Measurements from ENCODE around the gene TOM1L2. TPM values are rescaled to one million over a fixed set of nuclear protein-coding genes. Genes with fewer than 3 reads are reported as not detected.
A peak's percentile ranks its signal among the peaks of the same experiment; 100 is the strongest.

Gene TOM1L2
- total RNA-seq, 1 donor from 2014 or later = 119 TPM

DNA sequence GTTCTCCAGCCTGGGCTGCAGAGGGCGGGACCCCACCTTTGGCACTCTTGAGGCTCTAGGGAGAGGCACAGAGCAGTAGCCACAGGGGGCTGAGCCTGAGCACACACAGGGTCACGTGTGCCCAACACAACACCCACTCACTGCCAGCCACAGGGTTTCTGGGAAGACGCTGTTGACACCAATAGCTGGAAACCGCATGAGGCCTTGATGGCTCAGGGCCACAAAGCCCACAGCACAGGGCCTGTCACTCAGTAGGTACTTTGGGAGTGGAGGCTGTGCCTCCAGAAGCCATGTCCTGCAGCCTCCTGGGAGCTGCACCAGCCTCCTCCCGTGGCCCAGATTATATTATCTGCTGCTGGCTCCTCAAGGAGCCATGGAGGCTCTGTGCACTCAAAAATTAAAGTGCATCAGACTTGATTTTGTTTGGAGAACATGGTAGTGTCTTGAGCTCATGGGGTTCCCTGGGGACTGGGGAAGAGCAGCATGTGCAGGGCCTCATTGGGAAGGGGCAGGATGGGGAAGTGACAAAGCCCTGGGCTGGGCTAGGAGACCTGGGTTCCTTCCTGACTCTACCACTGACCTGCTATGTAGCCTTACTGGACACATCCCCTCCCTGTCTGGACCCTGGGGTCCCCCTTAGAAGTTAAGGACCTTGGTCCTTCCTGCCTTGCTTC is 122.9 kb downstream of the TOM1L2 start:
- peak; percentile 69 for DNase-seq (ENCODE audit: low spot score)

DNA sequence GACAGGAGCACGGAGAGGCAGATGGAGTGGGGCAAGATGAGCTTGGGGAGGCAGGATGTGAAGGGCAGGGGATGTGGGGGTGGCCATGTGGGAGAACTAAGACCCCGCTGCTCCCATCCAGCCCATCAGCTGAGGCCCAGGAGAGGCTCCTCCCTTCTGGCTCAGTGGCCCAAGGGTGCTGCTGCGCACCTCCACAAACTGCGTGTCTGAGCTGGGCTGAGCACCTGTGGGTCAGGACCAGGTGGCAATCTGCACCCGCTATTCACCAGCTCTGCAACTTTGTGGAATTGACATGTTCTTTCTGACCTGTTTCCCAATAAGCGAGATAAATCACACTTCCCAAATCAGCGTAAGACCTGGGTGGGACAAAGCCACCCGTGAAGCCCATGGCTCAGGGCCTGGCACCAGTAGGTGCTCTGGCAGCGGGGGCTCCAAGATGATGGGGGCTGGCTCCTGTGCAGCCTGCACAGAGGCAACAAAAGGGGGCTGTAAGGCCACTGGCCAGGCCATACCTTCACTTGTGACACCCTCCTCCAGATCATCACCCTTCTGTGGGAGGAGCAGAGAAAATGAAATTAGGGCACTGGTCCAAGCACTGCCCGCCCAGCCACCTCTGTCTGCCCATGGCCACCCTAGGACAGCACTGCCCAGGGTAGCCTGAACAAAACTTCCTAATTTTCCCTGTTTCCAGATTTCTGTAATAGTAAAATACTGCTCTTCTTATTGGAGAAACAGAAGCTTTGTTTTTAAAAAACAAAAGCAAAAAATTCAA is 123.7 kb downstream of the TOM1L2 start:
- no peak for DNase-seq (ENCODE audit: low spot score)

DNA sequence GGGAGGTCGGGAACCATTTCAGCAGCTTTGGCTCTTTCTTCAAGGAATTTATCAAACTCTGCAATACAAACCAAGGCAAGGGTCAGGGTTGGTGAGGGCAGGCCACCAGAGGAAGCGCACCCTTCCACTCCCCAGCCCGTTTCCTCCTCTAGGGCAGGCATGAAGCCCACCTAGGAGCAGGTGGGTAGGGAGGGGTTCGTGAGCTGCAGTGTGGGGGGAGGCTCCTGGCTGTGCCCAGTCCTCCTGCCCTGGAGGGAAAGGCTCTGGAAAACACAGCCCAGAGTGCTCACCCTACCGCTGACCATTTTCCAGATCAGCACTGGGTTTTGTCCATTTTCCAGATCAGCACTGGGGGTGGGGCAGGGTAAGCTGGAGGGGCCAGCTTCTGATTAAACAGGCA is 124.5 kb downstream of the TOM1L2 start:
- DNase-seq (ENCODE audit: low spot score) = no peak

DNA sequence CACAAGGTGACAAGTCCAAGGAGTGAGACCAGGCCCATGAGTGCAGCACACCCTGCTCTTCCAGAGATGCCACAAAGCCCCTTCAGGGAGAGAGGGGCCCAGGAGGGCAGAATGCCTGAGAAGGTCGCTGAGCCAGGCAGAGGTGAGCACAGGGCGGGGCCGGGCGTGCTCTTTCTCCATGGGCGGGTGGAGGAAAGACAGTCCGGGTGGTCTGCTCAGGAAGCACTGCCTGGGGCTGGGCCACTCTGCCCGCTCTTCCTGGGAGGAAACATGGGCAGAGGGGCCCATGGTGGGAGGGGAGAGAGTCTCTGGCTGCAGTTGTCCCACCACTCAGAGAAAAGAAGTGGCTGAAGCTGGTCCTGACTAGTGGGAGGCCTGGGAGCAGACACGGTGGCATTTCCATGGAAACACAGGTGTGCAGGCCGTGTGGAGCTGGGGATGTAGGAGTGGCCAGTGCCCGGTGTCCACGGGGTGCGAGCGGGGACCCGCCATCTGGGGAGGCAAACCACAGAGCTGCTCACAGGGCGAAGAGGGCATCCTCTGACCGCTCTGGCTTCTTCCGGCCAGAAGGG is 125.0 kb downstream of the TOM1L2 start:
- DNase-seq (ENCODE audit: low spot score) = no peak

DNA sequence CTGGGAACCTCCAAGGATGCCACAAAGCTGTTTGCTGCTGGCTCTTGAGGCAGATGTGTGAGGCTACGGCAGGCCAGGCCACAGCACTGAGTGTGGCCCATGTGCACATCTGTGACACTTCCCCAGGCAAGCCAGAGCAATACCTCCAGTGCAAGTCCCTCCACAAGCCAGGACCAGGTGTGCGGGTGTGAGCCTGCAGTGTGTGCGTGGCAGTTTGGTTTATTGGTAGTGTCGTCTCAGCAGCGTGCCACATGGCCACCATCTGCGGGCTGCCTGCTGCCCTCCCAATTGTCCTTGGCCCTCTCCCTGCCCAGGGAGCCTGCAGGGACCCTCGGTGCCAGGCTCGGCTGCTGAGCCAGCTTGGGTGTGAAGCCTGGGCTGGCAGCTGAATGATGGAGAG is 125.6 kb downstream of the TOM1L2 start:
- DNase-seq (ENCODE audit: low spot score) = no peak

DNA sequence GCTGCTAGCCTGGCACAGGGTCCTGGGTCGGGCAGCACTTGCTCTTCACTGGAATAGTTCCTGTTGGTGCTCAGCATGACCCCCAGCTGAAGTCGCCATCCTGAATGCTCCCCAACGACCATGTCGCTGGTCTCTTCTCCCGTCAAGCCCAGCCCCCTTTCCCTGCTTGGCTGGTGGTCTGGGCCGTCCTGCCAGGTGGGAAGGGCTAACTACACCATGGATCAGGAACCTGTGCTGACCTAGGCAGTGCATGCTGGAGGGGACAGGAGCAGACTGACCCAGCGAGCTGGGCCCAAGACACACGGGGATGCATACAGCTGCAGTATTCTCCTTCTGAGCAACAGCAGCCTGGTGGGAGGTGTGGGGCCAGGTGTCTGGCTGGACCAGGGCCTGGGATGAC is 126.2 kb downstream of the TOM1L2 start:
- no peak for DNase-seq (ENCODE audit: low spot score)

DNA sequence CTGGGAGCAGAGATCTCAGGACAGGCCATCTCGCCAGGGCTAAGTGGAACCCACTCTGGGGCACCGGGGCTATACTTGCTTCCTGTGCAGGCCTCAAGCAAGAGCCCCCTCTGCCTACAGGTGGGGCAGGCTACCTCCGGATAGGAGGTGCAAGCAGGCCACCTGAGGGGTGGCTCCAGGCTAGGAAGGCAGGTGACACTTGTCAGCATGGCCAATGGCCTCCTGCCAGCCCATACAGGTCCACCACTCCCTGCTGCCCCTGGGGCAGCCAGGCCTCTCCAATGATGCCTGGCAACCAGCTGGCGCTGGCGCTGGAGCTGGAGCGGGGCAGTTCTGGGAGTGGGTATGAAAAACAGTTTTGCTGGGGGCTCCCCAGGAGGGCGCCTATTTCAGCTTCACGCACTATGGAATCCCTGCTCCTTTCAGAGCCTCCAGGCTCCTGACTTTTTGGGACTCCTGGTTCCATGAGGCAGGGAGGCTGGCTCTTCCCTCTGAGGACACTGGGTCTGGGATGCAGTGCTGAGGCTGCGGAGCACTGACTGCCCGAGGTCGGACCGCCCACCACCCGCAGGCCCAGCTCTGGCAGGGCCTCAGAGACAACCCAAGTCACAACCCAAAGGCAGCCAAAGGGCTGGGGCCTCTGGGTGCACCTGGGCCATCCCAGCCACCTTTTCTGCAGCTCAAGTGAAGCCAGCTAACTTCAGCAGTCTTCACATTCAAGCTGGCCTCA is 127.0 kb downstream of the TOM1L2 start:
- DNase-seq (ENCODE audit: low spot score) = no peak

DNA sequence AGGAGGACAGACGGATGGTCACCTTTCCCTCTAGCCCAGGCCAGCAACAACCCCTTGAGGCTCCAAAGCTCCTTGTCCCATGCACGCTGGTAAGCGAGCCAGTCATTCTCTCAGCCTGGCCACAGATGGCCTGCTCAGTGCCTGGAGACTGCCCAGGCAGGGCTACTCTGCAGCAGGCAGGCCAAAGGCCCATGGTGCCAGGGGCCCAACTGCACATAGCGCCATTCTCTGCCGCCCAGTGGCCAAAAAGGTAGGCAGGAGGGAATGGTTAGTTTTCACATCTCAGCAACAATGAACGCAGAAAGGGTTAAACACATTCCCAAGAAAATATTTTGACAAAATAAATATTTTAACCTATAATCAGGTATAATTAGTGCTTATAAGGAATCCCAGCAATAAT is 127.7 kb downstream of the TOM1L2 start:
- DNase-seq (ENCODE audit: low spot score) = no peak

DNA sequence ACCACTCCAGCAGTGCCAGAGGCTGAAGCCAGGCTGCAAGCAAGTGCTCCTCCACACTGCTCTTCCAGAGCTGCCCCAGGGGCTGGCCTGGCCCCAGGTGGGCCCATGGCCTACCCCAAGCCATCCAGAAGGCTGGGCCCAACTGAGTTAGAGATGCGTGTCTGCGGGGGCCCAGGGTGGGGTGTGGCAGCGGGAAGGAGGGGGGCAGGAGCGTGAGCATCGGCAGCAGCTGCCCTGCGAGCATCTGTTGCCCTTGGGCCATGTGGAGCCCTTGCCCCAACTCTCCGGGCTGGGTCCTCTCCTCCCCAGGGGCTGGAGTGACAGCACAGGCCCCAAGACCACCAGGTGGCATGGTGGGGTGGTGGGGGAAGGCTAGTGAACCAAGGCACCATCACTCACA is 128.1 kb downstream of the TOM1L2 start:
- no peak for DNase-seq (ENCODE audit: low spot score)

DNA sequence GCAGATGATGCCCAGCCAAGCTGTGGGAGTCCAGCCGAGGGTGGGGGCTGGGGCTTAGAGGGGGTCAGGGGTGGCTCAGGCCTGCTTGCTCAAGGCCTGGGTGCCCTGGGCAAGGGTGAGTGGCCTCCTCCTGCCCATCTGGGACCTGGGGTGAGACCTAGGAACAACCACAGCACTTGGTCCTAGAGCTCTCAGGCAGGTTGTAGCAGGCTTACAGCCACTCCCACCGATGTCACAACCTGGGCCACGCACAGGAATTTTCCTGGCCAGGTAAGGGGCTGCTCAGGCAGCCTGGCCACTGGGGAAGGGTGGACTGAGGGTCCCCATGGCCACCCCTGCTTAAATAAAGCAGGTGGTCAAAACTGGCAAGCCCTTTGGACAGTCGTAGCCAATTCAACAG is 129.1 kb downstream of the TOM1L2 start:
- DNase-seq (ENCODE audit: low spot score) = no peak

DNA sequence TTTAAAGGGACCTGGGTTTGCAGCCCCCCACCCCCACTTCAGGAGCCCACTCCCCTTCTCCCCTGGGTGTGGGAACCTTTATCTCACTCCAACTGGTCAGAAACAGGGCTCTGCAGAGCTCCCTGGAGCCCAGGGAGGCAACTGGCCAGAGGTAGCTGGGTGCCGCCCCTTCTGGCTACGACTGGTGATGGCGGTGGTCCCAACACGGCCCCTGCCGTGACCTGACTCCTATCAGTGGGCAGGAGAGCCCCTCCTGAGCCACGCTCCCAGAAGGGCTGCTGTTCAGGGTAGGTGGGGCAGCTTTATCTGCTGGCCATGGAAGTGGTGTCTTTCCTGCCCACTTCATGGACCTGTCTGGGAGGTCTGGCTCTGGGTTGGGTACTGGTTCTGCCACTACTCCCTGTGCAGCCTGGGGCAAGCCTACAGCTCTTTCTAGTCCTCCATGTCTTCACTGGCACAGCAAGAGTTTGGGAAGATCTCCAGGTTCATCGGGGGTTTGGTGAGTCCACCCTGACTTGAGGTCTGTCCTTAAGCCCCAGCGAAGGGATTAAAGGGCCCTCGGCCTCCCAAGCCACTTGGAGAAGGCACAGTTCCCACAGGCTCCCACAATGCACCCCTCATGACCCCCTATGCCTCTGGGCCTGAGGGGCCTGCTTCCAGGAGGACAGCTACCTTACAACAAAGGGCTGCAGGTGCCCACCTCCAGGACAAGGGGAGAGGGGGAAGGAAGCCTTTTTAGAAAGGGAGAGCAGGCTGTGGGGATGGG is 129.9 kb downstream of the TOM1L2 start:
- DNase-seq (ENCODE audit: low spot score) = no peak

DNA sequence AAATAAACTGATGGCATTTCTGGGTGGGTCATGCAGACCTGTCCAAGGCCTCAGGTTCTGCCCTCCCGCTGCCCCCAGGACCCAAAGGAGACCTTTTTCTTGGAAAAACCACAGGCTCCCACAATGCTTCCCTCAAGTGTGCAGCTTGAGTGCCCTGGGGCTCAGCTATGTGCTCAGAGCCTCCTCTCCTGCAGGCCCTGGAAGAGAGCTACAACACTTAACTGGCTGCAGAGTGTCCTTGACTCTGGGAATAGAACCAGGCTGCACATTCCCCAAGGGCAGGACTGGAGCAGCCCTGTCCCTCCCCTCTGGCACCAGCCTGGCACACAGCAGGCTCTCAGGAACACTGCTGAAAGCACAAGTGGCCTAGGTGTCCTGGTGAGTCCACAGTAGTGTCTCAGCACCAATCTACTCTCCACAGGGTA is 130.6 kb downstream of the TOM1L2 start:
- DNase-seq (ENCODE audit: low spot score) = no peak

DNA sequence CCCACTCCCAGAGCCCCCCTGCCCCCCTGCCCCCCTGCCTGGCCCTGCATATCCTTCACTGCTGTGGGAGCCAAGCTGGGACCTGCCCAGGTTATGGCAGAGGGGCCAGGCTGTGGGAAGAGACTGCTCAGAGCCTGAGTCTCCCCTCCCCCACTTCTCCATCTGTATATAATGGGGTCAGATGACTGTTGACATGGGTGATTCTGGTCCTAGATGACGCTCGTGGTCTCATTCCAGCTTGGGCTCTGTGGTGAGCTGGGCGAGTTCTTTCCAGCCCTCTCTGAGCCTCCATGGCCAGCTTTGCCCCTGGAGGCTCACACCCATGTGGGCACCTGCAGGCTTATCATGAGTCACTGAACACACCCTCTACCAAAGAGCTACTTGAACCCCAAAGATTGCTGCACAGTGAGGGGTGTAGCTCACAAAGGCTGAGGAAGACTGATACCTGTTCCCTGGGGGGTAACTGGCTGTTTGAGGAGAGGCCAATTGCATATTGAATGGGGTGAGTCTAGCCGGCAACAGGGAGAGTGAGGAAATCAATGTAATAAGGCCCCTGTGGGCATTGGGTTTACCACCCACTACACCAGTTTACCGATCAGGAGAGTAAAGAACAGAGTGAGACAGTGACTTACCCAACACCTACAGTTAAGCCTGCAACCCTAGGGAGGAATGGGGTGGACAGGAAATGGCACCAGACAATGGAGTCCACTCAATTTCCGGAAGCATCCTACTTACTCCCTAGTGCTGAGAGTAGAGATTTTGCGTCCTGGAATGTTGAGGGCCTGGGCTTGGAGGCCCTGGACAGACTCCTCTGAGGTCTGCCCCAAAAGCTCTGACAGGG is 131.2 kb downstream of the TOM1L2 start:
- DNase-seq (ENCODE audit: low spot score) = no peak

DNA sequence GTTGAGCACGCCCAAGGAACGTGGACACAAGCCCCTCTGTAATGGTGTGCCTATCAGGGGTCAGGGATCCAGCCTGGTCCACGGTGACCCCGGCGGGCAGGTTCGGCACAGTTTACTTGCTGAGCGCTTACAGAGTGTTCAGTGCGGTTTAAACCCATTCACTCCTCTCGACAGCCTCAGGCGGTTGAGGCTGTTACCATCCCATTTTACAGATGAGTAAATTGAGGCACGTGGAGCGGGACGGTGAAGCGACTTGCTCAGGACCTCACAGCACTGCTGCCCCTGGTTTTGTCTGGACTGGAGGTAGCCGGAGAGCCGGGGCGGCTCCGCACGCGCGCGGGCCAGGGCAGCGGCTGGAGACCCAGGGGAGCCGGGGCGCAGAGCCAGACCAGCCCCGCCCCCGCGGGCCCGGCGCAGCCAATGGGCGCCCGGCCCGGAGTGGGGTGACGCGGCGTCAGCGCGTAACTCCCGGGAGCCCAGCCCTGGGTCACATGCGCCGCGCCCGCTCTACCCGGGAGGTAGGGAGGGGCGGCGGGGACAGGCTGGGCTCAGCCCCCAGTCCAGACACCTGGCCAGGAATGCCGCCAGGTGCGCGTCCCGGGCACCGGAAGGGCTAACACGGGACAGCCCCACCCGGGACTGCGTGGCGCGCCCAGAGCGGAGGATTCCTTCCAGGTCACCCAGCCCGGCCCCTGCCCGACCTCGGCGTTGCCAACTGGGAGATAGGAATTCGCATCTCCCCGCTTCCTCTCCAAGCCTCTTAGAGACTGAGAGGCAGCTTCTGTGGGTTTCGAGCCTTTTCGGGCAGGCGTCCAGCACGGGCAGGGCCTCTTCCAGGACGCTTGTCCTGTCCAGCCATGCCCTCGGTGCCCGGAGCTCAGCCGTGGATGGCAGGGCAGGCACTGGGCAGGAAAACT is 132.2 kb downstream of the TOM1L2 start:
- peak; percentile 89 for DNase-seq (ENCODE audit: low spot score)

DNA sequence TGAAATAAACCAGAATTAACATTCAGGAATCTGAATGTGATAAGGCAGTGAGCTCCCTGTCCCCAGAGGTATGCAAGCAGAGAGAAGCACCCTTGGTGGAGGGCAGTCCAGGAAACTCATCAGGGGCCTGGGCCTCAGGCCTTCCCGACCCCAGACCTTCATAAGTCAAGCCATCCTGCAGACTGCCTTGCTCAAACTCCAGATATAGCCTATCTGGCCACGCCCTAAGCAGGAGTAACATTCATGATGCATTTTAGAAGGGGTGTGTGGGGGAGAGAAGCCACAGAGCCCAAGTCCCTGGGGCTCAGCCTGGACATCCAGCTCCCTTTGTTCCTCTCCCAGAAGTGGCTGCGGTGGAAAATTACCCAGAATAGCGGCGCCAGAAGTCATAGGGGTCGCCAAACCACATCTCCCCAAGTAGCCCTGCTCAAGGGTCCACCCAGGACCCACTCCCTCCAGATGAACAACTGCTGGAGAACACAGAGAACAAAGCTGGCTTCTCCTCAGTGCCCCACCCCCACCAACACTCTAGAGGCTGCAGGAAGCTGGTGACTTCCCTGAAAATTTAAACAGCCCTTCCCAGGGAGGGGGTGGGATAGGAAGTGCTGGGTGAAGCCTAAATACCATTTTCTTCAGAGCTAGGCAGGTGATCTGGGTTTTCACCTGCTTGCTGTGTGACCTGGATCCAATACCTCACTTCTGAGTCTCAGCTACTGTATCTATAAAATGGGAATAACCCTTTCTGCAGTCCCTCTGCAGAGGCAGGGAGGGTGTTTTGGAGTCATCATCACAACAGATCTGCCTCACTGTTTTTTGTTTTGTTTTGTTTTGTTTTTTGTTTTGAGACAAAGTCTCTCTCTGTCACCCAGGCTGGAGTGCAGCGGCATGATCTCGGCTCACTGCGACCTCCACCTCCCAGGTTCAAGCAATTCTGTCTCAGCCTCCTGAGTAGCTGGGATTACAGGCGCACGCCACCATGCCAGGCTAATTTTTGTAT is 133.9 kb downstream of the TOM1L2 start:
- peak; percentile 84 for DNase-seq (ENCODE audit: low spot score)

DNA sequence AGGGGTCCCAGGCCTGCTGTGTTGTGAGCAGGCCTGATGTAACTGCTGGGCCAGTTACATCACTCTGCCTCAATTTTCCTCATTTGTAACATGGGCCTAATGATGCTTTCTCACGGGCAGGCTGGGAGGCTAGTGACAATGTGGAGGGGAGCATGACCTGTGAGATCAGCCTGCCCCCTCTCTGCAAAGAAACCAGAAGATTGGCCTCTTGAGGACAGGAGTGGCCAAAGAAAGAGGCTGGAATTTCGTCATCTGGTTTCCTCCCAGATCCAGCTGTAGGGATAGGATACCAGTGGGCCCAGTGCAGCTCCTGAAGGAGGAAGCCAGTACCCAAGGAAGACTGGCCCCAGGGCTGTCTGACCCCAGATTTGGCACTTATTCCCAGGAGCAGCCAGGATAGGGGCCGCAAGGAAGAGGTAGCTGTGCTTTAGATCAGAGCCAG is 134.8 kb downstream of the TOM1L2 start:
- DNase-seq (ENCODE audit: low spot score) = no peak

DNA sequence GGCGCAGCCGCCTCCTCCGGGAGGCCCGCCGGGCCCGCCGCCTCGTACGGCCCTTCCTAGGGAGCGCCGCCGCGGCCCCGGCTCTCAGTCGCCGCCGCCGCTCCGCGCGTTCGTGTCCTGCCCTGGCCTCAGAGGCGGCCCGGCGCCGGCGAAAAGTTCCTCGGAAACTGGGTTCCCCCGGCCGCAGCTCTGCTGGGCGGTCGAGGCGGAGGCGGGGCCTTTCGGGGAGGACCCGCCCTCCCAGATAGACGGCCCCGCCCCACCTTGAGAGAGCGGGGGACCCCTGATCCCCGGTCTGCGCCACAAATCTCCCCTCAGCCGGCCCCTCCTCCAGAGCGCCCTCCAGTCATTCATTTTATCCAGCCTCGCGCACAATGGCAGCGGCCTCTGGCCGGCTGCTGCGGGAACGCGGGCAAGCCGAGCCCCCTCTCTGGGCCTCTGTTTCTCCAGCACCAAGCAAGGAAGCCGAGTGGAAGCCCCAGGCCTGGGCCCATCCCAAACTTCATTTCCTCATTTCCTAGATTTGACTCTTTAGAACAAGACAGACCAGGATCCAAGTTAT is 135.3 kb downstream of the TOM1L2 start, which contains the start of gene SREBF1:
Gene SREBF1, minus strand, starts transcription at position 169 of the 562 bp plus-strand sequence. CDS start 169 bp downstream, outside the sequence.
- DNase-seq (ENCODE audit: low spot score) = no peak

All from ureter (tissue), 1 donor.